Activated CD4-positive, alpha-beta T cell treated with anti-CD3 and anti-CD28 coated beads, Interleukin-2, Interleukin-4, amounts not matched to agents 100 ng/mL and 50 ng/mL, durations not matched to agents 16 hours and 8 hours (primary cell): ENCODE data around the gene TNFRSF8.

Experiments
- DNase-seq: peaks from one replicate; pipeline ENCODE4 v3.0.0-alpha.2; 2020; ENCODE audit warnings: low spot score

Gene TNFRSF8

GRCh38 chr1:12059722-12060464 is 3.2 kb upstream of the TNFRSF8 start:
- DNase-seq, result peak; percentile 80

- no peak for DNase-seq
These were observed 2.6 kb upstream of the TNFRSF8 start for GRCh38 chr1:12060500-12060899.

- DNase-seq, result no peak
These were observed 1.2 kb downstream of the TNFRSF8 start for GRCh38 chr1:12064073-12064969.

- DNase-seq, result peak; percentile 83
These were observed 2.8 kb downstream of the TNFRSF8 start for GRCh38 chr1:12065872-12066271.

GRCh38 chr1:12067900-12068821 is 5.1 kb downstream of the TNFRSF8 start:
- peak; percentile 90 for DNase-seq

GRCh38 chr1:12069623-12070244 is 6.6 kb downstream of the TNFRSF8 start:
- no peak for DNase-seq

GRCh38 chr1:12071892-12072291 is 8.8 kb downstream of the TNFRSF8 start:
- DNase-seq, result no peak

GRCh38 chr1:12072741-12073140 is 9.6 kb downstream of the TNFRSF8 start:
- no peak for DNase-seq

GRCh38 chr1:12073796-12074195 is 10.7 kb downstream of the TNFRSF8 start:
- no peak for DNase-seq

- DNase-seq, result no peak
These were observed 12.4 kb downstream of the TNFRSF8 start for GRCh38 chr1:12075195-12076114.

GRCh38 chr1:12076425-12077005 is 13.4 kb downstream of the TNFRSF8 start:
- DNase-seq, result no peak

- no peak for DNase-seq
These were observed 15.5 kb downstream of the TNFRSF8 start for GRCh38 chr1:12078575-12078937.

GRCh38 chr1:12078938-12079861 is 16.1 kb downstream of the TNFRSF8 start:
- DNase-seq, result no peak

GRCh38 chr1:12080156-12080555 is 17.1 kb downstream of the TNFRSF8 start:
- no peak for DNase-seq

- DNase-seq, result no peak
These were observed 17.9 kb downstream of the TNFRSF8 start for GRCh38 chr1:12080773-12081556.

GRCh38 chr1:12081648-12082396 is 18.7 kb downstream of the TNFRSF8 start:
- no peak for DNase-seq

- no peak for DNase-seq
These were observed 19.9 kb downstream of the TNFRSF8 start for GRCh38 chr1:12082988-12083387.

- DNase-seq, result no peak
These were observed 20.7 kb downstream of the TNFRSF8 start for GRCh38 chr1:12083766-12084165.
